Measurements from ENCODE around the gene HOXB6. TPM values are rescaled to one million over a fixed set of nuclear protein-coding genes. Genes with fewer than 3 reads are reported as not detected.
A peak's percentile ranks its signal among the peaks of the same experiment; 100 is the strongest.

The HOXB6 gene
- total RNA-seq, 5 donors from 2014 or later (not counting 1 experiment from before 2014, with no cell fraction given): 0.16 to 0.33 TPM; not detected in 3

GRCh38 chr17:48562934-48563333 lies 41.9 kb downstream of the HOXB6 start:
- no peak for ATAC-seq (replicated peaks in 1 of 4)
- POLR2A ChIA-PET: interaction anchor here in 1 of 2 donors (0.5 kb wide), 1 partner anchor 1915 kb away, joined by 9 read pairs; no protein-coding TSS in a partner anchor
- WGBS (ENCODE audit: insufficient coverage): 93% methylated on average over 5 of the region's 5 CpGs

GRCh38 chr17:48561884-48562810 lies 42.6 kb downstream of the HOXB6 start:
- Mint-ChIP-seq H3K4me1 (peaks cover 0 to 17% (median 10%) of the 10 kb centered on the region in 3 donors), H3K27me3 (peaks cover 19 to 21% of the 10 kb centered on the region in 2 donors), H3K27ac (no peak overlapping the region), H3K4me3 (no peak overlapping the region), H3K9me3 (no peaks in the 10 kb centered on the region), H3K36me3 (peaks cover 3% of the 10 kb centered on the region)
- CTCF ChIA-PET: interaction anchor here in 1 of 2 donors (0.6 kb wide), 1 partner anchor 33 kb away, joined by 3 read pairs; no protein-coding TSS in a partner anchor
- DNase-seq (no peak), ATAC-seq (replicated peaks in 1 of 4) (peak in 2 of 4 experiments; percentile 46 to 78)
- Histone ChIP-seq H3K4me1 (ENCODE audit: control insufficient read depth in 1 of 2, extremely low read depth in 1 of 2, insufficient read depth in 2 of 2, low read length in 2 of 2) (peaks cover 2 to 16% of the 10 kb centered on the region in 2 experiments), H3K27ac (ENCODE audit: low read length) (no peak overlapping the region), H3K9me3 (no peaks in the 10 kb centered on the region), H3K27me3 (replicated peaks in 1 of 2; ENCODE audit: control insufficient read depth in 2 of 2, extremely low read depth in 1 of 2, insufficient read depth in 2 of 2, low read length in 1 of 2) (peaks cover 0 to 46% of the 10 kb centered on the region in 2 experiments), H3K4me3 (ENCODE audit: control insufficient read depth in 1 of 2, extremely low read depth in 1 of 2, low read length in 1 of 2) (no peak overlapping the region), H3K36me3 (ENCODE audit: control insufficient read depth in 2 of 2, extremely low read depth in 1 of 2, insufficient read depth in 1 of 2, low read length in 1 of 2) (no peaks in the 10 kb centered on the region)
- POLR2A ChIA-PET: no interaction called here
- whole genome bisulfite sequencing (ENCODE audit: insufficient coverage): 93% methylated on average over 6 of the region's 15 CpGs

More at GRCh38 chr17:48562934-48563333, 41.9 kb downstream of the HOXB6 start:
- peaks cover 0 to 17% (median 10%) of the 10 kb centered on the region in 3 donors for H3K4me1 Mint-ChIP-seq
- Histone ChIP-seq H3K36me3 (ENCODE audit: control insufficient read depth in 2 of 2, extremely low read depth in 1 of 2, insufficient read depth in 1 of 2, low read length in 1 of 2) (no peaks in the 10 kb centered on the region), H3K27me3 (replicated peaks in 1 of 2; ENCODE audit: control insufficient read depth in 2 of 2, extremely low read depth in 1 of 2, insufficient read depth in 2 of 2, low read length in 1 of 2) (peaks cover 0 to 41% of the 10 kb centered on the region in 2 experiments), H3K4me1 (ENCODE audit: control insufficient read depth in 1 of 2, extremely low read depth in 1 of 2, insufficient read depth in 2 of 2, low read length in 2 of 2) (peaks cover 2 to 16% of the 10 kb centered on the region in 2 experiments), H3K27ac (ENCODE audit: low read length) (no peak overlapping the region), H3K4me3 (ENCODE audit: control insufficient read depth in 1 of 2, extremely low read depth in 1 of 2, low read length in 1 of 2) (no peak overlapping the region), H3K9me3 (no peaks in the 10 kb centered on the region)
- H3K4me3 Mint-ChIP-seq: no peak overlapping the region
- H3K27me3 Mint-ChIP-seq: peaks cover 16 to 18% of the 10 kb centered on the region in 2 donors
- H3K9me3 Mint-ChIP-seq: no peaks in the 10 kb centered on the region
- no peak for DNase-seq
- H3K27ac Mint-ChIP-seq: no peak overlapping the region
- peaks cover 3% of the 10 kb centered on the region for H3K36me3 Mint-ChIP-seq
- CTCF ChIA-PET: no interaction called here

- H3K36me3 Mint-ChIP-seq: peaks cover 3% of the 10 kb centered on the region
- POLR2A ChIA-PET: no interaction called here
- ATAC-seq (replicated peaks in 1 of 4): no peak
- 93% methylated on average over 8 of the region's 14 CpGs for WGBS (ENCODE audit: insufficient coverage)
- no peaks in the 10 kb centered on the region for H3K36me3 ChIP-seq (ENCODE audit: control insufficient read depth in 2 of 2, extremely low read depth in 1 of 2, insufficient read depth in 1 of 2, low read length in 1 of 2)
- DNase-seq: no peak
- no peaks in the 10 kb centered on the region for H3K9me3 ChIP-seq
- peaks cover 0 to 46% of the 10 kb centered on the region in 2 experiments for H3K27me3 ChIP-seq (replicated peaks in 1 of 2; ENCODE audit: control insufficient read depth in 2 of 2, extremely low read depth in 1 of 2, insufficient read depth in 2 of 2, low read length in 1 of 2)
- peaks cover 5 to 31% (median 15%) of the 10 kb centered on the region in 3 donors for H3K4me1 Mint-ChIP-seq
- H3K4me1 ChIP-seq (ENCODE audit: control insufficient read depth in 1 of 2, extremely low read depth in 1 of 2, insufficient read depth in 2 of 2, low read length in 2 of 2): peaks cover 2 to 24% of the 10 kb centered on the region in 2 experiments
- peaks cover 22 to 23% of the 10 kb centered on the region in 2 donors for H3K27me3 Mint-ChIP-seq
- no peak overlapping the region for H3K4me3 Mint-ChIP-seq
- peak overlapping the region in 1 of 2 donors; percentile 47 for H3K27ac Mint-ChIP-seq
- H3K27ac ChIP-seq (ENCODE audit: low read length): no peak overlapping the region
- no peak overlapping the region for H3K4me3 ChIP-seq (ENCODE audit: control insufficient read depth in 1 of 2, extremely low read depth in 1 of 2, low read length in 1 of 2)
- no peaks in the 10 kb centered on the region for H3K9me3 Mint-ChIP-seq
- CTCF ChIA-PET: no interaction called here
Measured at GRCh38 chr17:48559840-48560817, 44.7 kb downstream of the HOXB6 start.

- H3K27ac ChIP-seq (ENCODE audit: low read length): no peak overlapping the region
- DNase-seq (no peak), ATAC-seq (replicated peaks in 1 of 4) (no peak)
- H3K27me3 ChIP-seq (replicated peaks in 1 of 2; ENCODE audit: control insufficient read depth in 2 of 2, extremely low read depth in 1 of 2, insufficient read depth in 2 of 2, low read length in 1 of 2): peaks cover 0 to 43% of the 10 kb centered on the region in 2 experiments
- ChIA-PET POLR2A (interaction anchor here in 1 of 2 donors (0.5 kb wide), 1 partner anchor 42 kb away, joined by 9 read pairs; no protein-coding TSS in a partner anchor), CTCF (no interaction called here)
- H3K4me3 ChIP-seq (ENCODE audit: control insufficient read depth in 1 of 2, extremely low read depth in 1 of 2, low read length in 1 of 2): no peak overlapping the region
- H3K9me3 Mint-ChIP-seq: no peaks in the 10 kb centered on the region
- no peaks in the 10 kb centered on the region for H3K9me3 ChIP-seq
- no peak overlapping the region for H3K27ac Mint-ChIP-seq
- no peak overlapping the region for H3K4me3 Mint-ChIP-seq
- H3K36me3 ChIP-seq (ENCODE audit: control insufficient read depth in 2 of 2, extremely low read depth in 1 of 2, insufficient read depth in 1 of 2, low read length in 1 of 2): no peaks in the 10 kb centered on the region
- peaks cover 3% of the 10 kb centered on the region for H3K36me3 Mint-ChIP-seq
- H3K4me1 Mint-ChIP-seq: peaks cover 13 to 33% (median 14%) of the 10 kb centered on the region in 3 donors
- 93% methylated on average over 8 of the region's 16 CpGs for WGBS (ENCODE audit: insufficient coverage)
- H3K4me1 ChIP-seq (ENCODE audit: control insufficient read depth in 1 of 2, extremely low read depth in 1 of 2, insufficient read depth in 2 of 2, low read length in 2 of 2): peaks cover 2 to 24% of the 10 kb centered on the region in 2 experiments
- H3K27me3 Mint-ChIP-seq: peaks cover 18 to 26% of the 10 kb centered on the region in 2 donors
Measured at GRCh38 chr17:48559122-48559839, 45.5 kb downstream of the HOXB6 start.

GRCh38 chr17:48558831-48559121 lies 46.0 kb downstream of the HOXB6 start:
- no peaks in the 10 kb centered on the region for H3K36me3 ChIP-seq (ENCODE audit: control insufficient read depth in 2 of 2, extremely low read depth in 1 of 2, insufficient read depth in 1 of 2, low read length in 1 of 2)
- CTCF ChIA-PET: no interaction called here
- peaks cover 0 to 42% of the 10 kb centered on the region in 2 experiments for H3K27me3 ChIP-seq (replicated peaks in 1 of 2; ENCODE audit: control insufficient read depth in 2 of 2, extremely low read depth in 1 of 2, insufficient read depth in 2 of 2, low read length in 1 of 2)
- no peak for ATAC-seq (replicated peaks in 1 of 4)
- DNase-seq: no peak
- POLR2A ChIA-PET: interaction anchor here in 1 of 2 donors (0.5 kb wide), 1 partner anchor 42 kb away, joined by 9 read pairs; no protein-coding TSS in a partner anchor
- Mint-ChIP-seq H3K9me3 (no peaks in the 10 kb centered on the region), H3K27me3 (peaks cover 19 to 26% of the 10 kb centered on the region in 2 donors), H3K4me3 (no peak overlapping the region), H3K27ac (no peak overlapping the region), H3K4me1 (peaks cover 13 to 33% (median 17%) of the 10 kb centered on the region in 3 donors), H3K36me3 (peaks cover 3% of the 10 kb centered on the region)
- WGBS (ENCODE audit: insufficient coverage): 78% methylated on average over 1 of the region's 2 CpGs
- H3K27ac ChIP-seq (ENCODE audit: low read length): no peak overlapping the region
- H3K9me3 ChIP-seq: no peaks in the 10 kb centered on the region
- H3K4me3 ChIP-seq (ENCODE audit: control insufficient read depth in 1 of 2, extremely low read depth in 1 of 2, low read length in 1 of 2): no peak overlapping the region
- peaks cover 2 to 24% of the 10 kb centered on the region in 2 experiments for H3K4me1 ChIP-seq (ENCODE audit: control insufficient read depth in 1 of 2, extremely low read depth in 1 of 2, insufficient read depth in 2 of 2, low read length in 2 of 2)

All from T-cell (primary cell).